ENCODE data around the gene HYDIN. TPM values are rescaled to one million over a fixed set of nuclear protein-coding genes. Genes with fewer than 3 reads are reported as not detected.

HYDIN gene
- total and polyA plus RNA-seq, 12 donors, result 0.04 to 3.1 (median 1.8) TPM

- H3K27ac ChIP-seq, result no peak overlapping the region
- no peak for DNase-seq
- H3K36me3 ChIP-seq, result no peaks in the 10 kb centered on the region
- intact Hi-C loops (cut with DNase I), result no loop called here
- H3K4me3 ChIP-seq, result no peak overlapping the region
- H3K4me1 ChIP-seq, result no peaks in the 10 kb centered on the region
- peaks cover 0 to 13% (median 0%) of the 10 kb centered on the region in 7 donors for H3K27me3 ChIP-seq
- TF ChIP-seq, protein P1, sequence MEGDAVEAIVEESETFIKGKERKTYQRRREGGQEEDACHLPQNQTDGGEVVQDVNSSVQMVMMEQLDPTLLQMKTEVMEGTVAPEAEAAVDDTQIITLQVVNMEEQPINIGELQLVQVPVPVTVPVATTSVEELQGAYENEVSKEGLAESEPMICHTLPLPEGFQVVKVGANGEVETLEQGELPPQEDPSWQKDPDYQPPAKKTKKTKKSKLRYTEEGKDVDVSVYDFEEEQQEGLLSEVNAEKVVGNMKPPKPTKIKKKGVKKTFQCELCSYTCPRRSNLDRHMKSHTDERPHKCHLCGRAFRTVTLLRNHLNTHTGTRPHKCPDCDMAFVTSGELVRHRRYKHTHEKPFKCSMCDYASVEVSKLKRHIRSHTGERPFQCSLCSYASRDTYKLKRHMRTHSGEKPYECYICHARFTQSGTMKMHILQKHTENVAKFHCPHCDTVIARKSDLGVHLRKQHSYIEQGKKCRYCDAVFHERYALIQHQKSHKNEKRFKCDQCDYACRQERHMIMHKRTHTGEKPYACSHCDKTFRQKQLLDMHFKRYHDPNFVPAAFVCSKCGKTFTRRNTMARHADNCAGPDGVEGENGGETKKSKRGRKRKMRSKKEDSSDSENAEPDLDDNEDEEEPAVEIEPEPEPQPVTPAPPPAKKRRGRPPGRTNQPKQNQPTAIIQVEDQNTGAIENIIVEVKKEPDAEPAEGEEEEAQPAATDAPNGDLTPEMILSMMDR (IDR thresholded peaks at IDR 0.05), result no peak
- 81 to 85% methylated on average over 3 of the region's 3 CpGs for WGBS, 2 donors
- ATAC-seq, result no peak
- H3K9me3 ChIP-seq, result no peaks in the 10 kb centered on the region
Measured at GRCh38 chr16:71263582-71263981, 33.1 kb upstream of the HYDIN start.

GRCh38 chr16:71262391-71262790 lies 31.9 kb upstream of the HYDIN start:
- H3K27ac ChIP-seq, result no peak overlapping the region
- H3K36me3 ChIP-seq, result no peaks in the 10 kb centered on the region
- H3K4me1 ChIP-seq, result no peaks in the 10 kb centered on the region
- WGBS, 2 donors, result 62 to 67% methylated on average over 5 of the region's 5 CpGs
- peaks cover 0 to 13% (median 0%) of the 10 kb centered on the region in 7 donors for H3K27me3 ChIP-seq
- H3K4me3 ChIP-seq, result no peak overlapping the region
- H3K9me3 ChIP-seq, result no peaks in the 10 kb centered on the region
- DNase-seq (no peak), ATAC-seq (no peak)
- intact Hi-C loops (cut with DNase I), result no loop called here
- TF ChIP-seq, protein P1 (IDR thresholded peaks at IDR 0.05), result no peak

DNA sequence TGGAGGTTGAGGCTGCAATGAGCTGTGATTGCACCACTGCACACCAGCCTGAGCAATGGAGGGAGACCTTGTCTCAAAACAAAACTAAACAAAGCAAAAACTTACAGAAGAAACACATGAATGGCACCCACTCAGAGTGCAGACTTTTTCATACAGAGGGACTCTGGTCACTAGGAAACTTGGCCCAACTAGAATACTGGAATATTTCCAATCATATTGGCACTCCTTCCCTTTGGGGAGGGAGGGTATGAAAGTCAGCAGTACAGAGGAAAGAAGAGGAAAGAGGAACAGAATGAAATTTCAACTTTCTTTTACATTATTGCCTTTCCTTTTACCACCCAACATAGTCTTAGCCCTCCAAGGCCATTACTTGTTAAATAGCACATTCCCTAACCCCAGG lies 30.5 kb upstream of the HYDIN start:
- Histone ChIP-seq H3K27me3 (peaks cover 0 to 13% (median 0%) of the 10 kb centered on the region in 7 donors), H3K4me3 (no peak overlapping the region), H3K27ac (no peak overlapping the region), H3K9me3 (no peaks in the 10 kb centered on the region), H3K4me1 (no peaks in the 10 kb centered on the region), H3K36me3 (no peaks in the 10 kb centered on the region)
- DNase-seq, result no peak
- intact Hi-C loops (cut with DNase I), result no loop called here
- TF ChIP-seq, protein P1 (IDR thresholded peaks at IDR 0.05), result no peak
- ATAC-seq, result no peak

GRCh38 chr16:71259086-71259485 lies 28.6 kb upstream of the HYDIN start:
- no peaks in the 10 kb centered on the region for H3K36me3 ChIP-seq
- 68 to 73% methylated on average over 5 of the region's 5 CpGs for WGBS, 2 donors
- peaks cover 0 to 5% (median 0%) of the 10 kb centered on the region in 9 donors for H3K4me1 ChIP-seq
- peaks cover 0 to 13% (median 0%) of the 10 kb centered on the region in 7 donors for H3K27me3 ChIP-seq
- intact Hi-C loops (cut with DNase I), result loop anchor here in 1 of 10 donors (10.0 kb wide), 1 partner anchor 46 kb away; no protein-coding TSS in a partner anchor
- no peak overlapping the region for H3K27ac ChIP-seq
- TF ChIP-seq, protein P1 (IDR thresholded peaks at IDR 0.05), result no peak
- no peak for DNase-seq
- H3K4me3 ChIP-seq, result no peak overlapping the region
- H3K9me3 ChIP-seq, result no peaks in the 10 kb centered on the region
- no peak for ATAC-seq
